Stimulated activated CD4-positive, alpha-beta T cell treated with anti-CD3 and anti-CD28 coated beads, Interleukin-12 subunit alpha, Interleukin-12 subunit beta, amount 100 ng/mL, for 4 hours (primary cell): ENCODE measurements around the gene REPS2.
"Not testable (repeated sequence)": the region's sequence is repeated elsewhere in the genome, so short reads cannot be mapped to it uniquely, and the experiment has no call there.

Experiments
- DNase-seq: peaks from one replicate; pipeline ENCODE4 v3.0.0-alpha.2; 2020

Gene REPS2

DNA sequence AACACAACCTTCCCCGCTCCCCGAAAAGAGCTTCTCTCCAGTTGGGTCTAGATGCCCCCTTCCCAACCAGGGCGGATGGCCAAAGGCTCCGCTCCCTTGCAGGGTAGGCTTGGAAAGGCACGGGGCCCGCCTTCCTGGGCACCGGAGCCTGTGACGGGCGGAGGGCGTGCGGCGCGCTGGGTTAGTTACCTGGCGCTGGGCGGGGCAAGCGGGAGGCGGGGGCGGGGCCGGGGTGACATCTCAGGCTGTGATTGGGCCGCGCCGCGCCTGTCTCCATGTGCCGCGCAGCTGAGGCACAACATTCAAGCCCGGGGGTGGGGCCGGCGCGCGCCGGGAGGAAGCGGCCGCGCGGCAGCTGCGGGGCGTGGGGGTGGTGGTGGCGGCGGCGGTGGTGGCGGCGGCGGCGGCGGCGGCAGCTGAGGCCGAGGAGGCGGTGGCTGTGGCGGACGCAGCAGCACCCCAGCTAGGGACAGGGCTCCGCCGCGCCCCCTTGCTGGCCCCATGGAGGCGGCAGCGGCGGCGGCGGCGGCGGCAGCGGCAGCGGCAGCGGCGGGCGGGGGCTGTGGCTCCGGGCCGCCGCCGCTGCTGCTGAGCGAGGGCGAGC is at the start of gene REPS2:
REPS2 (plus strand) TSS at position 298 of the 604 bp plus-strand sequence; CDS start at position 502, 204 bp downstream.
- peak; percentile 78 for DNase-seq

DNA sequence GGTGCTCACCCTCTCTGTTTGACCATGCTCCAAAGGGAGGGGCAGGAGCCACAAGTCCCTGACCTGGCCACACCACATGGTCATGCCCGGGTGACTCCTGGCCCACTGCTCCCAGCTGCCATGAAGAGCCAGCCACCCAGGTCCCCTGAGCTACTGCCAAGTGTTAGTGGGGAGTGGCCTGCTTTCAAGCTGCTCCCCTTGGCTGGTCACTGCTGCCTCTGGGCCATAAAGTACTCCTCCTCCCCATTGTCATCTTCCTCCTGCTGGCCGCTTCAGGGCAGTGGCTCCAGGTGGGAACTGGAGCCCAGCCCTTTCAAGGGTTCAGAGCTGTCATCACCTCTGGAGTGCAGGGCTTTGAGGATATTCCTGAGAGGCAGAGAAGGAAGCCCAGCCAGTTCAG is 49.0 kb upstream of the REPS2 start:
- DNase-seq: no peak

DNA sequence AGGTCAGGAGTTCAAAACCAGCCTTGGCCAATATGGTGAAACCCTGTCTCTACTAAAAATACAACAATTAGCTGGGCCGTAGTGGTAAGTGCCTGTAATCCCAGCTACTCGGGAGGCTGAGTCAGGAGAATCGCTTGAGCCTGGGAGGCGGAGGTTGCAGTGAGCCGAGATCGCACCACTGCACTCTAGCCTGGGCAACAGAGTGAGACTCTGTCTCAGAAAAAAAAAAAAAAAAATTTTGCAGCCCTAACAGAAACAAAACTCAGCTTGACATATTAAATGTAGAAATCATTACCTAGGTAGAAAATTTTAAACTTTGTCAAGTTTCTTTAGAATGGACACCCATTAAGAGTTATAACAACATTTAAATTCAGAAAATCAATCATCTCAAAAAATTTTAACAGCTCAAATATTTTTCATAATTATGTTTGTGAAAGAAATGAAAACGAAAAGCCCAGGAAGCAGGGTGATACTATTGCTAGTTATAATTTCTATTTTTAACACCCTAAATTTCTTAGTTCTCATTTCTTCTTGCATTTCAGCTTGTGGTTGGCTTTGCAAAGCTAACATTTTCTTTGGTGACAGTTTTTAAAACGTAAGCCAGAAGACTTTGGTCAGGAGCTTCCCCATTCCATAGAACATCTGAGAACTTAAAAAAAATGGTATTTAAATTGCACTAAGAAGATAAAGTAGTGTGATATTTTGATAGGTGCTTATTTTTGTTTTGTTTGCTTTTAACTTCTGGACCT is 43.0 kb upstream of the REPS2 start:
- DNase-seq: no peak

DNA sequence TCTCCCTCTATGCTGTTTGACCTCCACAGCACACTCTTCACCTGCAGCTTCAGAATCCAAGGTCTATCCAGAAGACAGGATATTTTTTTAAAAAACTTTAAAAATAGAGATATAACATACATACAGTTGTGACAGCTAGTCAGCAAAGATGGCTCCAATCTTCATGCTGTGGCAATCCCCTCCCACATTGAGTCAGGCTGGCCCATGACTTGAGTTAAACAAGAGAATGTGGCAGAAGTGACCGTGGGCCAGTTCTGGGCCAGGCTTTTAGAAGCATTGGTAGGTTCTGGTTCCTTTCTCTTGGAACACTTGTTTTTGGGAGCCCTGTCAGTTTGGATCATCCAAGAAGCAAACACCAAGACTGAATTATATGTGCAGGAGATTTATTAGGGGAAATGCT is 36.1 kb upstream of the REPS2 start:
- no peak for DNase-seq

DNA sequence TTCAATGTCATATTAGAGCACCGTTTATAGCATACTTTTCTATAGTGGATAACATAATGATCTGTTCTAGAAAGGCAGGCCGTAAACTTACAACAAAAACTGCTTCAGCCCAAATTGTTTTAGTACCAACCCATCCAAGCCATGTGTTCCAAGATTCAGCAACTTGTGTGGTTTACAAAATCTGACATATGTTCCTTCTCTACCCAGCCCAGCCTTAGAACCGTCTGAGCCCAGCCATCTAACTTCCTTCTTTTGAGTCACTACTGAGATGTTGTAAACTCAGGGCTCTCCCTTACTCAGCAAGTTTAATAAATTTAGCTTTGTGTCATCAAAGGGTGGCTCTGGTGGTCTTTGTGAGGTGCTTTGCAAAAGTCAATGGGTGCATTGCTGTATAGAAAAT is 32.4 kb upstream of the REPS2 start:
- no peak for DNase-seq

DNA sequence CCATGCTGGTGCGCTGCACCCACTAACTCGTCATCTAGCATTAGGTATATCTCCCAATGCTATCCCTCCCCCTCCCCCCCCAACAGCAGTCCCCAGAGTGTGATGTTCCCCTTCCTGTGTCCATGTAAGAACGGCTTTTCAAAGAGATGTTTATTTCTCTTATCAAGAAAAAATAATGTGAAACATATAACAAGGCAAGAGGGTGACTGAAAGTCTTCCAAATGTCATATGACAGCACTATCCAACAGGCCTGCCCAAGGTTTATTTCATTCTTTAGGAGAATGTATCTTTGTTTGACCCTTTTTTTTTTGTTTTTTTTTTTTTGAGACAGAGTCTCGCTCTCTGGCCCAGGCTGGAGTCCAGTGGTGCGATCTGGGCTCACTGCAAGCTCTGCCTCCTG is 29.9 kb upstream of the REPS2 start:
- DNase-seq: no peak

DNA sequence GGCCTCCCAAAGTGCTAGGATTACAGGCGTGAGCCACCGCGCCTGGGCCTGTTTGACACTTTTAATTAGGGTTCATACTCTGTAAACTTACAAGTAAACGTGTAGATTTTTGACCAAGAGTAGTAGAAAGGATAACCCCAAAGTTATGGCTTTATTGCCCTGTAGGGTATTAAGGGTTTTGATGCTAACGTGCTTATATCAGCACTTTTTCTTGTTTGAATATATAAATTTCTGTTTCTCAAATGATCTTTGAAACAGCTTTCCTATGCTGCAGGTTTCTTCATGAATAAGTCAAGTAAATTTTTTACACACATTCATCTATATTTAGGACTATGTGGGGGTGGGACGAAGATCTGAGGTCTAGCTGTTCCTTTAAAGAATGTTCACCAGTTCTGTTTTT is 29.3 kb upstream of the REPS2 start:
- no peak for DNase-seq

DNA sequence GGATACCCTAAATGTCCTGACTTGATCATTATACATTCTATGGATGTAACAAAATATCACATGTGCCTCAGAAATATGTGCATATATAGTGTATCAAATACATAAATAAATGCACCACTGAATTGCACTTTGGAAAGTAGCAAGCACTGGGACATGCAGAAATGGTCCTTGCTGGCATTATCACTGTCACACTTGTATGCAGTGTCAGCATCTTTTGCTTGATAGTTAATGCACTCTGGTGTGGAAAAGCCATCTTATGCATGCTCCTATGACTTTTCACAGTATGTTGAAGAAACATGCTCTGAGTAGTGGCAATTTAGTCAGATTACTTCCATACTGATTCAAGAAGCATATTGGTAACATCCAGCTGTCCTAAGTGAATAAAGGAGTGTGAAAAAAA is 27.5 kb upstream of the REPS2 start:
- DNase-seq: no peak

DNA sequence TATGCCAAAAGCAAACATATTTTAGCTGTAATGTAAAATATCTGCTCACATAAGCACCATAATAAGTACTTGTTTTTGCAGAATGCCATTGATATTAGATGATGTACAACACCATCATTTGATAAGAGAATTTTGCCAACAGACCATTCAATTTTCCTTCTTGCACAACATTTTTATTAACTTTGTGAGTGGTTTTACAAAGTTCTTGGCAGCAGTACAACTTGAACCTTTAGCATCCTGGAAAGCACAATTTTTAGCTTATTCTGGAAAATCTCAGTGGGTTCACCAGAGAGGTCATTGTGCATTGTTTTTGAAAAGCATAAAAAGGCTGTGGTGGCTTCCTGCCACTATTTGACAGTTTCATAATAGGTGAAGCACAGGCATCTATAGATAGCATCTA is 26.4 kb upstream of the REPS2 start:
- no peak for DNase-seq

DNA sequence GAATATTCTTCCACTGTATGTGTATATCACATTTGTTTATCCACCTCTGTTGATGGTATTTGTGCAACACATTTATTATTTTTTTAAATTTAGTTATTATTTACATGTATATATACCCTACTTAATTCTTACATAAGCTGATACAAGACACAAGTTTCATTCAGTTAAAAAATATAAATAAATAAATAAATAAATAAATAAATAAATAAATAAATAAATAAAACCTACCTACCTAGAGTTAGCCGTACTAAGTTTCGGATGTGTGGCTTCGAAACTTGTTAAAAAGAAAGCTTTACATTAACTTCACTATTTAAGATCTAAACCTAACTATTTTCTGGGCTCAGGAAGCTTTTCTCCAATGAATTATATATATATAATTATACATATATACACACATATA is 23.3 kb upstream of the REPS2 start:
- no peak for DNase-seq

DNA sequence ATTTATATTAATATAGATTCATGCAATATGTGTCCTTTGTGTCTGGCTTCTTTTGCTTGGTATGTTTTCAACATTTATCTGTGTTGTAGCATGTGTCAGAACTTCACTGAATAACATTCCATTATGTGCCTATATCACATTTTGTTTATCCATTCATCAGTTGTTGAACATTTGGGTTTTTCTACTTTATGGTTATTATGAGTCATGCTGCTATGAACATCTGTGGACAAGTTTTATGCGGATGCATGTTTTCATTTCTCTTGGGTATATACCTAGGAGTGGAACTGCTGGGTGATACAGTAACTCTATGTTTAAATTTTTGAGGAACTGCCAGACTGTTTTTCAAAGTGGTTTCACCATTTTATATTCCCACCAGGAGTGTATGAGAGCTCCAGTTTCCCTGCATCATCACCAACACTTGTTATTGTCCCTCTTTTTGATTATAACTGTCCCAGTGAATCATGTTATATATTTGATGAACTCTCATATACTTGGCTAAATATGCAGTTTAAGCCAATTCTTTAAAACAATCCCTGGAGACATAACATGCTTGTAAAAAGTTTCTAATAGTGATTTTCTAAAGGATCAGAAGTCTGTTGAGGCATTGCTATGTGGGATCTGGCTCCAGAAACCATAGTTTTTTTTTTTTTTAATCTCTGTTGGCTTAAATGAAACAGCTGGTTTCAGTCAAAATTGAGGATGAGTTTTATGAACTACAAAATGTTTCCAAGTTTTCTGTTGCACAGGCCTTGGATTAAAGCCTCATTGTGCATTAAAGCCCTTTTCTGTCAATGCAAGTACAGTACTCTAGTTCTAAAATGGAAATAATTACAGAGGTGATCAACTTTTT is 21.6 kb upstream of the REPS2 start:
- DNase-seq: no peak

DNA sequence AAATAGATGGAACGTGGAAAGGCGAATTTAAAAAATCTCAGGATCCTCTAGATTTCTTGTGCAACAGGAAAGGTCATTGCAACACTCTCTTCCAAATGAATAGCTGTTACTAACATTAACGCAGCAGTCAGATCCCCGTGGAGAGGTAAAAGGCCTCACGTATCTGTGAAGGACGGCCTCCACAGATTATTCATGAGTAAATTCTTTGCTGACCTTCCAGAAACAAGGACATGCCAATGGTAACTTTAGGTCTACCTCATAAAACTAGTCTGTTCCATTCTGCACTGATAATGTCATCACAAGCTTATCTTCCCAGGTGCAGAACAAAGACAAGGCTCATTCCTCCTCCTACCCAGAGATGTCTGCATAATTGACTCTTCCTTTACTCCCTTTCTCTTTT is 16.1 kb upstream of the REPS2 start:
- DNase-seq: no peak

DNA sequence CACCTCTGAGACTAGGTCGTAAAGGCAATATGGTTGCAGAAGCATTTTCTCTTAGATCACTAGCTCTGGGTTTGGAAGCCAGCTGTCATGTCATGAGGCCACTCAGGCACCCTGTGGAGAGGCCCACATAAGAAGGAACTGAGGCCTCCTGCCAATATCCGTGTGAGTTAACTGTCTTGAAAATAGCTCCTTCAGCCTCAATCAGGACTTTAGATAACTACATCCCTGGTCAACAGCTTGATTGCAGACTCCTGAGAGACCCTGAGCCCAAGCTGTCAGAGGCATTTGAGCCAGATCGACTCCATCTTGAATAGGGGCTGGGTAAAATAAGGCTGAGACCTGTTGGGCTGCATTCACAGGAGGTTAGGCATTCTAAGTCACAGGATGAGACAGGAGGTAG is 15.1 kb upstream of the REPS2 start:
- DNase-seq: no peak

DNA sequence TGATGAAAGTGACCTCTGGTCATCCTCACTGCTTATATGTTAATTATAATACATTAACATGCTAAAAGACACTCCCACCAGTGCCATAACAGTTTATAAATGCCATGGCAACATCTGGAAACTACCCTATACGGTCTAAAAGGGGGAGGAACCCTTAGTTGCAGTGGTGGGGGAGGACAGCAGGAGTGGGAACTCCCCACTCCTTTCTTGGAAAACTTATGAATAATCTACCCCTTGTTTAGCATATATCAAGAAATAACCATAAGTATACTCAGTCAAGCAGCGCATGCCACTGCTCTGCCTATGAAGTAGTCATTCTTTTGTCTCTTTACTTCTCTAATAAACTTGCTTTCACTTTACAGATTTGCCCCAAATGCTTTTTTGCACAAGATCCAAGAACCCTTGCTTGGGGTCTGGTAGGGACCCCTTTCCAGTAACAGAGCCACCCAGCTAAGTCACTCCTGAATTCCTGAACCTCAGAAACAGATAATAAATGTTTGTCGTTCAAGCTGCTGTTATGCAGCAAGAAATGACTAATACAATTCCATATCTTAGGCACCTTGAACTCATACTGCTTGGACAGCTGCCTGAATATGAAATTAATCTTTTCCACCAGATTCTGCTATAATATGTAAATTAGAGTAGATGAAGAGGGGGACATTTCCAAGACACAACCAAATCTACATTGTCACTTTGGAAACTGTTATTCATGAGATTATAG is 14.4 kb upstream of the REPS2 start:
- DNase-seq: no peak

DNA sequence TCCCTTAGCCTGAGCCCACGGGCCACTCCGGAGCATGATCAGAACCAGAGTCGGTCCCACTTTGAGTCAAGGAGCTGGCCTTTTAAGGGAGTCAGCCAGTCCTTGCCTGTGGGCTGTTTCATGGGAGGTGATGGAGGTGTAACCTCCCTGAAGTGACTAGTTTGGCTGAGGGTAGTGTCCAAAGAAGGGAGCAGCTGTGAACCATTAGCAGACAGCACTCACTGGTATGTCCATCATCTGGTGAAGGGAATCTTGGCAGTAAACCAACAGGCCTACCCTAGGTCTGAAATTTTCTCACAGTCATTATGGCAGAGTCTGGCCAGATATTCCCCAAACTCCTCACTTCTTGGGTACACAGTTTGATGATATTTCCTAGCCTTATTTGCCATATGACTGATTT is 12.3 kb upstream of the REPS2 start:
- no peak for DNase-seq

DNA sequence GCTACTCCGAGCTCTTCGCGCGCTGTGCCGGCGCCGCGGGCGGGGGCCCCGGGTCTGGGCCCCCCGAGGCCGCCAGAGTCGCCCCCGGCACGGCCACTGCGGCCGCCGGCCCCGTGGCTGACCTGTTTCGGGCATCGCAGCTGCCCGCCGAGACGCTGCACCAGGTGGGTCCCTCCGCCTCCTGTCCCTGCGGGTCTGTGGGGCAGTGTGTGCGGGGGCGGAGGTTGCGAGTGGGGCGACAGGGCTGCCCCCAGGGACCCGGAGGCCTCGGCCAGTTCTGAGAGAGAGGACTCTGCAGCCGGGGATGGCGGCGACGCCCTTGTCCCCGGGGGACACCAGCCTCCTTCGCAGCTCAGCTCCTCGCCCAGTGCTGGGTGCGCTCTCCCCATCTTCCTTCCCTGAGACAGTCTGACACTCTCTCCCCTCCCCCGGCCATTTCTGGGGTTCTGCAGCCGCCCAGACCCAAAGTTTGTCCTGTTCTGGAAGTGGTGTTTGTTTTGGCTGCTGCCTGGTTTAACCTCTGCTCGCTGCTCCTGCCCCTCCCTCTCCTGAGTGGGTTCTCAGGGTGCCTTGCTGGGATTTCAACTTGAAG is 609 bp downstream of the REPS2 start:
- no peak for DNase-seq

DNA sequence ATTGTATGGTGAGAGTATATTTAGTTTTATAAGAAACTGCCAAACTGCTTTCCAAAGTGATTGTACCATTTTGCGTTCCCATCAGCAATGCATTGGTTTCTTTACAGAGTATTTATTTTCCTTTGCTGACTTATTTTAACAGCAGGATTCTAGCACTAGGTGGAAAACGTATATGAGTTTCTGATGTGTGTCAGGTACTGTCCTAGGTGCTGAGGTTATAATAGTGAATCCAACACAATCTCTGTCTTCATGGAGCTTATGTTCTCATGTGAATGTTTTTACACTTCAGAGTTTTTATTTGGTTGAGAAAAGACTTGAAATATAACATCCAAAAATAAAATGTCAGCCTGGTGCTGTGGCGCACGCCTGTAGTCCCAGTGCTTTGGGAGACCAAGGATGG is 4.0 kb downstream of the REPS2 start:
- DNase-seq: no peak

DNA sequence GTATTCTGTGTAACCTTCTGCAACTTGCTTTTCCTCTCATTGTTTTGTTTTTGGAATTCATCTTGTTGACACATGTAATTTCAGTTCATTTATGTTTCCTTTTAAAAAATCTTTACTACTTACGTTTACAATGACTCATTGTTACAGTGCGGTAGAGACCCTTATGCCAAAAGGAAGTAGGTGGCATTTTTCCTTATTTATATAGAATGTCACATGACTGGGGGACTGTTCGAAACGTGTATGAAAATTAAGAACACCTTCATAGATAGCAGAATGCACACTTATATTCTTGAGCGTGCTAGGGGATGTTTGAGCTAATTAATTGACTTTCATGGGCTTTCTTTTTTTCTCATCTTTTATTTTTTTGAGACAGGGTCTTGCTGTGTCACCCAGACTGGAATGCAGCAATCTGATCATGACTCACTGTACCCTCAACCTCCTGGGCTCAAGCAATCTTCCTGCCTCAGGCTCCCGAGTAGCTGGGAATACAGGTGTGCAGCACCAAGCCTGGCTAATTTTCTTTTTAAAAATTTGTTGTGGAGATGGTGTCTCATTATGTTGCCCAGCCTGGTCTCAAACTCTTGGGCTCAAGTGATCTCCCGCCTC is 7.3 kb downstream of the REPS2 start:
- no peak for DNase-seq

DNA sequence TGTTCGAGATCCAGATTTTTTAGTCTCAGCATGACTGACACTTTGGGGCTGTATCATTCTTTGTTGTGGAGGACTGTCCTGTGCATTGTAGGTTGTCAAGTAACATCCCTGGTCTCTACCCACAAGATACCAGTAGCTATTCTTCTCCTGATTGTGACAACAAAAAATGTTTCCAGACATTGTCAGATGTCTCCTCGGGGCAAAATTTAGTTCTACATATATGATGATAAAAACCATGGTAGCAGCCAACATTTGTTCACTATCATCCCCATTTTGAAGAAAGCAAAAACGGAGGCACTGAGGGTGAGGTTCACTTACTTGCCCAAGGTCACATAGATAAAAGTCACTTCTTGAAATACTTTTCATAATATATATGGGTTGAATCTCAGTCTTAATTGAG is 11.3 kb downstream of the REPS2 start:
- no peak for DNase-seq

DNA sequence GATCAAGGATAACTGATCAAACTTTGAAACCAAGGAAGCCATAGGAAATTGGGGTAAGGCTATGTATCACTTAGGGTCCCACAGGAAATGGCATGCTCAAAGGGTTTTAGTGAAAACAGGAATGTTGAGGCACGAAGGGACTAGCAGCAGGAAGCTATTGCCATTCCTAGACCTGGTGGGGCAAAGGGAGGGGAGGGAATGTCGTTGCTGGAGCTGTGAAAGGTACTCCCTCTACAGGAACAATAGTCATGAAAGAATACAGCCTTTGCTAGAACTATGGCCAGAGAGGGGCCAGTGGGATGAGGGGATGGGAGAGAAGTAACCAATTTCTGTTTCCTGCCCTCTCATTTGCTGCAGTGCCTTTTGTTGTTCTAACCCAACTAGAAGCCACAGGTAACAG is 11.9 kb downstream of the REPS2 start:
- DNase-seq: no peak

DNA sequence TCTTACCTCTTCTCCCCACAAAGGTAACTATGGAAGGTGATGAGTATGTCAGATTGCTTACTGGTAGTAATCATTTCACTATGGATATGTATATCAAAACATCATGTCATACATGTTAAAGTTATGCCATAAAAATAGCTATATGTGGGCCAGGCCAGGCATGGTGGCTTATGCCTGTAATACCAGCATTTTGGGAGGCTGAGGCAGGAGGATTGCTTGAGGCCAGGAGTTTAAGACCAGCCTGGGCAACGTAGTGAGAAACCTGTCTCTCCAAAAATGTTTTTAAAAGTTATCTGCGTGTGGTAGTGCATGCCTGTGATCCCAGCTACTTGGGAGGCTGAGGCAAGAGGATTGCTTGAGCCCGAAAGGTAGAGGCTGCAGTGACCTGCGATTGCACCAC is 16.2 kb downstream of the REPS2 start:
- DNase-seq: not testable (repeated sequence)

DNA sequence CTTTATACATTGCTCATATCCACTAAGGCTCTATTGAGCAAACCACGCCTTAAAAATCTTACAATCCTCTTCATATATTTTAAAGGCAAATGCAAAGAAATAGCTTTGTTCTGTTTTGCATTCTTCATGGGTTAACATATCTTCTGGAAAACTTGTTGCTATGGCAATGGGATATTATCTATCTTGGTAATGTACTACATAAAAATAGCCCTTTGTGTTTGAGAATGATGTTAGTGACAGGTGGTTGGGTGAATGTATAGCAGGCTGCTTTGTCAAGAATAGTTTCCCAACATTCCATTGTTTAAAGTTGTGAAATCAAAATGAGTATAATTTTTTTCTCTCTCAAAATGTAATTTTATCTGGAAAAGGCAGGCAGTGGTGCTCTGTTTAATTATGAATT is 16.8 kb downstream of the REPS2 start:
- DNase-seq: no peak

DNA sequence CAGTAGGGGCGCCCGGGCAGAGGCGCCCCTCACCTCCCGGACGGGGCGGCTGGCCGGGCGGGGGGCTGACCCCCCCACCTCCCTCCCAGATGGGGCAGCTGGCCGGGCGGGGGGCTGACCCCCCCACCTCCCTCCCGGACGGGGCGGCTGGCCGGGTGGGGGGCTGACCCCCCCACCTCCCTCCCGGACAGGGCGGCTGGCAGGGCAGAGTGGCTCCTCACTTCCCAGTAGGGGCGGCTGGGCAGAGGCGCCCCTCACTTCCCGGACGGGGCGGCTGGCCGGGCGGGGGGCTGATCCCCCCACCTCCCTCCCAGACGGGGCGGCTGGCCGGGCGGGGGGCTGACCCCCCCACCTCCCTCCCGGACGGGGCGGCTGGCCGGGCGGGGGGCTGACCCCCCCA is 18.5 kb downstream of the REPS2 start:
- DNase-seq: not testable (repeated sequence)
